ENCODE results near the gene PEAK3.

DNA sequence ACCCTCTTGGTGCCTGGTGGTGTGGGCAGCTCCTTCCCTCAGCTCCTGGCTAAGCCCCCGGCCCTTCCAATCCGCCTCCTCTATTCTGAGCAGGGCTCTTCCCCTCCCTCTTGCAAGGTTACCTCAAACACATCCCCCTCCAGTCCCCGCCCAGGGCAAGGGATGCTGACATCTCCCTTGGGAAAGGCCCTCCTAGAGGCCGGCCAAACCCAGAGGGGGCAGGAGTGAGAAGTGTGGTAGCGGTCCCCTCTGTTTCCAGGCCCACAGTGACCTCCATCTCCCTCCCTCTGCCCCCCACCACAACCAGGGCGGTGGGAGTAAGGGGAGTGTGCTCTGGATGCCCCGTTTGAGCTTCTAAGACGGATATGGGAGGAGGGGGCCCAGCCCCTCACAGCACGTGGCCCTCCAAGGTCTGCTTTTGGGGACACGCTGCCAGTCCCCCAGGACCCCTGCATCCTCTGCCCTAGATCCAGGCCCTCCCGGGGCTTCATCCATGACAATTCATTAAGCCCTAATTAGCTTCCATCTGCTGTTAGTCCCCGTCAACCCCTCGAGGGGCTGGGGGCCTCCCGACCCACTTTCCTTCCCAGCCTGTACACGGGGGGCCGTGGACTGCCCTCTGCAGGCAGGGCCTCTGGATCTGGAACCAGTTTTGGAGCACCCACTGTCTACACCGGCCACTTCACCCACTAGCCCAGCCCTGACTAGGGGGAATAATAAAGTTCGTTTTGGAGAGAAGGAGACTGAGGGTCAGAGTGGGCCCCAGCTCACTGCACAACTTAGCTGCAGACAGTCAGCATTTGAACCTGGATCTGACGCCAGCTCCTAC is 23.7 kb upstream of the PEAK3 start:
- TF ChIP-seq POLR2A (IDR thresholded peaks at IDR 0.05; ENCODE audit: low read length) (no peak), GATA1 (IDR thresholded peaks at IDR 0.05; ENCODE audit: low read depth, low read length) (no peak)
